HG02763 (cell line): Measurements from ENCODE around the gene CDHR2.

Experiments used
- ATAC-seq: cut with Tn5 transposase; IDR thresholded peaks from one replicate; pipeline ENCODE4 v1.9.1; 2021; ENCODE audit warnings: mild to moderate bottlenecking, moderate library complexity; ENCODE audit not compliant: unreplicated experiment

The CDHR2 gene

DNA sequence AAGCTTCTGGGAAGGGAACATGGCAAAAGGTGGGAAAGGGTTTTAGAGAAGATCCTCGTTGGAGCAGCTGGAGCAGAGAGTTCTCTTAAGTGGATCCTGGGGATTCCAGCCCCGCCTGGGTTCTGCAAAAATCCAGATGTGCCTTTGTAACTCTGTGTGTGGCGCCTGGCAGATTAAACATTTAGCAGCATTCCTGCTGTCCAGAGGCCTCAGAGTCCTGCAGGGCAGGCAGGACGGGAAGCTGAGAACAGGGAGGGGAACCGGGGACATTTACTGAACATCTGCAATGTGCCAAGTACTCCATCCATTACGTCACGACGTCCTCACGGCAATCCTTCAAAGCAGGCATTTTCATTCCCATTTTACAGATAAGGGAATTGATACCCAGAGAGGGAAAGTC lies 87.3 kb downstream of the CDHR2 start:
- no peak for ATAC-seq

DNA sequence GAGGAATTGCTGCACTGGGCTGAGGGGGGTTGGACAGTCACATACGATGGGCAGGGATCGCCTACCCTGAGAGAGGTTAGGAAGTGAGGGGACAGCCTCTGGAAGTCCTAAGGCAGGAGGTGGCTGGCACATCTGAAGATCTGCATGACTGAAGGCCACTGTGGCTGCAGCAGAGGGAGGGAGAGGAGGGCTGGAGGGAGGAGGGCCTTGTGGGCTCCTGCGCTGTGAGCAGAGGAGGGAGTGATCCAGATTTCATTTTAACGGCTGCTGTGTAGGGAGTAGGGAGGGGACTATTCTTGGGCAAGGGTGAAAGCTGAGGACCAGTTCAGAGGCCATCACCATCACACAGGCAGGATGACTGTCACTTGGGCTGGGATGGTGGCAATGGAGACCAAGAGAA lies 88.4 kb downstream of the CDHR2 start:
- ATAC-seq = no peak

DNA sequence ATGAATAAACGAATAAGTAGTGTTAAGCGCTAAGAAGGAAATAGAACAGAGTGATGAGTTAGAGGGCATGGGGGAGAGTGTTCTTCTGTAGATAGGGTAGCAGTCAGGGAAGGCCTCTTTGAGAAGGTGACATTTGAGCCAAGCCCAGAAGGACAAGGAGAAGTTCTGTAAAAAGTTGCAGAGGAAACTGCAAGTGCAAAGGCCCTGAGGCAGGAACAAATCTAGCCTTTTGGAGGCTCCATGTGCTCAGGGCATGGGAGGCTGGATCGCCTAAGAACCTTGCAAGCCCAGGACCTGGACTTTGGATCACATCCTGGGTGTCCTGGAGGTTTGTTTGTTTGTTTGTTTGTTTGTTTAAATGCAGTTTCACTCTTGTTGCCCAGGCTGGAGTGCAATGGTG lies 89.3 kb downstream of the CDHR2 start:
- ATAC-seq = no peak

DNA sequence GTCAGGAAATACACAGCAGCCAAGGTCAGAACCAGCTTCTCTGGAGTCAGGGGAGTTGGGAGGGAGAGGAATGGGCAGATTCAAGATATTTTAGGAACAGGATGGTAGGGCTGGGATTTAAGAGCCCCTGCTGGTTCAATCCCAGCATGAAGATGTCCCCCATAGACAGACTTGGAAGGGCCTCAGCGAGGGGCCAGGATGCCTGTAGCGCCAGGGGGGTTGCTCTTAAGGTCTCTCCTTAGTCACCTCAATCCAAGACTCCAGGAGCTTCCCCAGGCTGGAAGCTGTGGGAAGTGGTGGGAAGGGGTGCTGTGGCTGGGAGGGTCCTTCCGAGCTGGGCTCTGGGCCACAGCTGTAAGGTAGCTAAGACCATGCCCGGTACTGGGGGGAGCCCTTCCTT lies 90.1 kb downstream of the CDHR2 start:
- ATAC-seq = no peak

DNA sequence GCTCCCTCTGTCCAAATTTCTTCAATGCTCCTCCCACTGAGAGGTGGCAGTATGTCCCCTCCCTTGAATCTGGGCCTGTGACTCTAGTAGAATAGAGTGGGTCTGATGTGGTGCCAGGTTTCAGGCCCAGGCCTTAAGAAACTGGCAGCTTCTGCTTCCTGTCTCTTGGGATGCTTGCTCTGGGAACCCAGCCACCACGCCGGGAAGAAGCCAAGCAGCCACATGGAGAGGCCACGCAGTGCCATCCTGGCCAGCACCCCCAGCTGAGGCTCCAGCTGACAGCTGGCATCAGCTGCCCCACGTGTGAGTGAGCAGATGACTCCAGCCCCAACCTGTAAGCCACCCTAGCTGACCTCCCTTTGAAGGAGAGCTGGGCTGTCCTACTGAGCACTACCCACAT lies 90.8 kb downstream of the CDHR2 start:
- ATAC-seq = no peak

DNA sequence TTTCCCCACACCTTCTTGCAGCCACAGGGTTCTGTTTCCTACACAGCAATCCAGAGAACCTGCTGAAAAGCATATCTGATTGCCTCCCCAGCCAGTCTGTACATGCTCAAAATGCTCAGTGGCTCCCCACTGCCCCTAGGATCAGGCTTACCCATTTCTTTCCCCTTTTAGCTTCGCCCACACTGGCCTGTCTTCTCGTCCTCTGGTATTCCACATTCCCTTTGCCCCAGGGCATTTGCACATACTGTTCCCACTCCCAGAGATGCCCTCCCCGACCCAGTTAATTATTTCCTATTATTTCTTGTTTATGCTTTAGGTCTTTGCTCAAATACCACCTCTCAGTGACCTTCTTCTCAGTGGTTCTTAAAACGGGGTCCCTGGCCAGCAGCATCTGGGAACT lies 91.5 kb downstream of the CDHR2 start:
- ATAC-seq = no peak

GRCh38 chr5:176642675-176643490 lies 93.7 kb downstream of the CDHR2 start:
- no peak for ATAC-seq

DNA sequence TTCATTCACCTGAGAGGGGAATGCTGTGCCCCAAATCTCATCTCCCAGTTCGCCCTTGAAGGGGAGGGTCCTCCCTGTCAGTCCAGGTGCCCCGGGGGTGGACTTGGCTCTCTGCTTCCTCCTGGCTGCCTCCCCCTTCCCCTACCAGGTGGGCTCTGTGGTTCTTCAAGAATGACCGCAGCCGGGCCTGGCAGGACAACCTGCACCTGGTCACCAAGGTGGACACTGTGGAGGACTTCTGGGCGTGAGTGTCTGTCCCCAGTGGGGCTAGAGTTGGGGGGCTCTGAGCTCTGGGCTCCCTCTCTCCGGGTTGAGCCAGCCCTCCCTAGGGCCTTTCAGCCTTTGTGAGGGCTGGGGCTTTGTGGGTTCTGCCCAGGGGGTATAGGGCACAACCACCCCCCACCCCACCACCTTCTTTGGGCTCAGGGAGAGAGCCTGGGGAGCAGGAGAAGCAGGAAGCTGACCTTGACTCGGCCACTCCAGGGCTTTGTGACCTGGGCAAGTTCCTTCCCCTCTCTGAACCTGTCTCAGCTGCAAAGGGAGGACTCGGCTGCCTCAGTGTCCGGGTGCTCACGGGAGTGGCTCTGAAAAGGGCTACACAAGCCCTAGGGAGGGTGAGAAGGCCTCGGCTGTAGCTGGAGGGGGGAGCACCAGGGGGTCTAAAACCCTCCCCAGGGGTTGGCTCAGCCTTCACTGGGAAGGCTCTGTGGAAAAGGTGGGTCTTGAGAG lies 94.5 kb downstream of the CDHR2 start:
- no peak for ATAC-seq

DNA sequence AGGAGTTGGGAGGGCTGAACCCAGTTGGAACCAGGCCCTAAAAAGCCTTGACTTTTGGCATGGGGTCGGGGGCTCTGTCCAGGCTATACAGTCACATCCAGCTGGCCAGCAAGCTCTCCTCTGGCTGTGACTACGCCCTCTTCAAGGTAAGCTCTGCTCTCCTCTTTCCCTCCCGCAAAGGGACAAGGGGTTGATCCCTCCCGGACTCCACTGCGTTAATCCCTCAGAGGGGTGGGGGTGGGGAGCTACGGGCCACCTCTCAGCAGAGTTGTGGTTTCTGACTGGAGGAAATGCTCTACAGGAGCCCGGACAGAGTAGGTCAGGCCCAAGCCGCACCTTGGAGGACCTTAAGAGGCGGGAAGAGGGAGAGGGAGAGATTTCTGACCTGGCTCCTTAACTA lies 95.2 kb downstream of the CDHR2 start:
- no peak for ATAC-seq

GRCh38 chr5:176644878-176645670 lies 95.9 kb downstream of the CDHR2 start:
- ATAC-seq = no peak
